ENCODE data around the gene PPFIBP2. TPM values are rescaled to one million over a fixed set of nuclear protein-coding genes. Genes with fewer than 3 reads are reported as not detected.

PPFIBP2 gene
- total and polyA plus RNA-seq, 2 of the 13 experiments (the other 11 are each of a cell fraction or from before 2014, with no cell fraction given): 15.0 to 52.5 TPM

DNA sequence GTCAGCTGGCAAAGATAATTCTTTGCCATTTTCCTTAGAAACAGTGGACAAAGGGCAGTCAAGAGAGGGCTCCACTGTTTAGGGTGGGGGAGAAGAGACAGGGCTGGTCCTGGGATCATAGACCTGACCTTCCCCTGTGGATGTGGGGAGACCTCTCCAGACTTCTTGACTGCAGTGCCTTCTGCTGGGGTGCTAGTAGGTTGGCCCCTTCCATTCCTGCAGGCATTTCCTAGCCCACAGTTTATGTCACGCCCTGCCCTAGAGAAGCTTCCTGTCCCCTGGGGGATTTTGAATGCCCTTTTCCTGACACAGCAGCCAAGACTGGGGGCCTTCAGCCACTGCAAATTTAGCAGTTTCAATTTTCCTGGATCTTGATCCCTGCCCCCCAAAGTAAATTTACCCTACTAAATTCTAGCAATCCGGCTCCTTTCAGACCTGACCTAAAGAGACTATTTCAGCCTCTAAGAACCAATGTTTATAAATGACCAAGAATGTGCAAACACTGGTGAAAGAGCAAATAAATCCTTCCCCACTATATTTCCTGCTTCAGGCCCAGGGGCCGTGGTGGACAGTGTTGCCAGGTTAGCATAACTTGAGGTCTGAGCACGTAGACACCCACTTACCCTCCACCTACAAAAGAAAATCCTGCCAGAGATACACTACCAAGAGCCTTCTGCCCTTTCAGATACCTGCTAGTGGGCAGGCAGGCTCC lies 58.4 kb downstream of the PPFIBP2 start (continued):
- no peak; the same call in 1 of the 2 replicates for TF ChIP-seq ZNF782 (CRISPR knock-in tag; IDR thresholded peaks at IDR 0.05; ENCODE audit: borderline replicate concordance)
- TF ChIP-seq TBX2 (CRISPR knock-in tag; IDR thresholded peaks at IDR 0.05; ENCODE audit: borderline replicate concordance): peak; percentile 78; the same call in 1 of the 2 replicates
- no peak for TF ChIP-seq NFE2L1 (CRISPR knock-in tag; IDR thresholded peaks at IDR 0.05; ENCODE audit: borderline replicate concordance)
- TF ChIP-seq NRL (CRISPR knock-in tag; IDR thresholded peaks at IDR 0.05; ENCODE audit: borderline replicate concordance): no peak
- no peak for TF ChIP-seq RBFOX2 (IDR thresholded peaks at IDR 0.05; ENCODE audit: low read depth, low read length)
- TF ChIP-seq, protein P1, sequence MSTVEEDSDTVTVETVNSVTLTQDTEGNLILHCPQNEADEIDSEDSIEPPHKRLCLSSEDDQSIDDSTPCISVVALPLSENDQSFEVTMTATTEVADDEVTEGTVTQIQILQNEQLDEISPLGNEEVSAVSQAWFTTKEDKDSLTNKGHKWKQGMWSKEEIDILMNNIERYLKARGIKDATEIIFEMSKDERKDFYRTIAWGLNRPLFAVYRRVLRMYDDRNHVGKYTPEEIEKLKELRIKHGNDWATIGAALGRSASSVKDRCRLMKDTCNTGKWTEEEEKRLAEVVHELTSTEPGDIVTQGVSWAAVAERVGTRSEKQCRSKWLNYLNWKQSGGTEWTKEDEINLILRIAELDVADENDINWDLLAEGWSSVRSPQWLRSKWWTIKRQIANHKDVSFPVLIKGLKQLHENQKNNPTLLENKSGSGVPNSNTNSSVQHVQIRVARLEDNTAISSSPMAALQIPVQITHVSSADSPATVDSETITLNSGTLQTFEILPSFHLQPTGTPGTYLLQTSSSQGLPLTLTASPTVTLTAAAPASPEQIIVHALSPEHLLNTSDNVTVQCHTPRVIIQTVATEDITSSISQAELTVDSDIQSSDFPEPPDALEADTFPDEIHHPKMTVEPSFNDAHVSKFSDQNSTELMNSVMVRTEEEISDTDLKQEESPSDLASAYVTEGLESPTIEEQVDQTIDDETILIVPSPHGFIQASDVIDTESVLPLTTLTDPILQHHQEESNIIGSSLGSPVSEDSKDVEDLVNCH (CRISPR knock-in tag; IDR thresholded peaks at IDR 0.05): no peak
- TF ChIP-seq TCF7L2 (IDR thresholded peaks at IDR 0.05; ENCODE audit: low read depth, low read length): no peak
- TF ChIP-seq, protein P2, sequence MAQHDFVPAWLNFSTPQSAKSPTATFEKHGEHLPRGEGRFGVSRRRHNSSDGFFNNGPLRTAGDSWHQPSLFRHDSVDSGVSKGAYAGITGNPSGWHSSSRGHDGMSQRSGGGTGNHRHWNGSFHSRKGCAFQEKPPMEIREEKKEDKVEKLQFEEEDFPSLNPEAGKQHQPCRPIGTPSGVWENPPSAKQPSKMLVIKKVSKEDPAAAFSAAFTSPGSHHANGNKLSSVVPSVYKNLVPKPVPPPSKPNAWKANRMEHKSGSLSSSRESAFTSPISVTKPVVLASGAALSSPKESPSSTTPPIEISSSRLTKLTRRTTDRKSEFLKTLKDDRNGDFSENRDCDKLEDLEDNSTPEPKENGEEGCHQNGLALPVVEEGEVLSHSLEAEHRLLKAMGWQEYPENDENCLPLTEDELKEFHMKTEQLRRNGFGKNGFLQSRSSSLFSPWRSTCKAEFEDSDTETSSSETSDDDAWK (CRISPR knock-in tag; IDR thresholded peaks at IDR 0.05): no peak
- no peak for TF ChIP-seq ZSCAN30 (CRISPR knock-in tag; IDR thresholded peaks at IDR 0.05)
- no peak for TF ChIP-seq ZBTB1 (CRISPR knock-in tag; IDR thresholded peaks at IDR 0.05; ENCODE audit: borderline replicate concordance)
- no peak for TF ChIP-seq NBN (conservative IDR thresholded peaks at IDR 0.05)
- TF ChIP-seq, protein P3, sequence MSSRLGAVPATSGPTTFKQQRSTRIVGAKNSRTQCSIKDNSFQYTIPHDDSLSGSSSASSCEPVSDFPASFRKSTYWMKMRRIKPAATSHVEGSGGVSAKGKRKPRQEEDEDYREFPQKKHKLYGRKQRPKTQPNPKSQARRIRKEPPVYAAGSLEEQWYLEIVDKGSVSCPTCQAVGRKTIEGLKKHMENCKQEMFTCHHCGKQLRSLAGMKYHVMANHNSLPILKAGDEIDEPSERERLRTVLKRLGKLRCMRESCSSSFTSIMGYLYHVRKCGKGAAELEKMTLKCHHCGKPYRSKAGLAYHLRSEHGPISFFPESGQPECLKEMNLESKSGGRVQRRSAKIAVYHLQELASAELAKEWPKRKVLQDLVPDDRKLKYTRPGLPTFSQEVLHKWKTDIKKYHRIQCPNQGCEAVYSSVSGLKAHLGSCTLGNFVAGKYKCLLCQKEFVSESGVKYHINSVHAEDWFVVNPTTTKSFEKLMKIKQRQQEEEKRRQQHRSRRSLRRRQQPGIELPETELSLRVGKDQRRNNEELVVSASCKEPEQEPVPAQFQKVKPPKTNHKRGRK (CRISPR knock-in tag; IDR thresholded peaks at IDR 0.05): no peak
- no peak for TF ChIP-seq PAWR (CRISPR knock-in tag; IDR thresholded peaks at IDR 0.05; ENCODE audit: borderline replicate concordance)
- no peak for TF ChIP-seq ZNF234 (CRISPR knock-in tag; conservative IDR thresholded peaks at IDR 0.05)
- TF ChIP-seq, protein P4, sequence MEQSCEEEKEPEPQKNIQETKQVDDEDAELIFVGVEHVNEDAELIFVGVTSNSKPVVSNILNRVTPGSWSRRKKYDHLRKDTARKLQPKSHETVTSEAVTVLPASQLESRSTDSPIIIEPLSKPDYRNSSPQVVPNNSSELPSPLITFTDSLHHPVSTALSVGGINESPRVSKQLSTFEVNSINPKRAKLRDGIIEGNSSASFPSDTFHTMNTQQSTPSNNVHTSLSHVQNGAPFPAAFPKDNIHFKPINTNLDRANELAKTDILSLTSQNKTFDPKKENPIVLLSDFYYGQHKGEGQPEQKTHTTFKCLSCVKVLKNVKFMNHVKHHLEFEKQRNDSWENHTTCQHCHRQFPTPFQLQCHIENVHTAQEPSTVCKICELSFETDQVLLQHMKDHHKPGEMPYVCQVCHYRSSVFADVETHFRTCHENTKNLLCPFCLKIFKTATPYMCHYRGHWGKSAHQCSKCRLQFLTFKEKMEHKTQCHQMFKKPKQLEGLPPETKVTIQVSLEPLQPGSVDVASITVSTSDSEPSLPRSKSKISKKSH (CRISPR knock-in tag; IDR thresholded peaks at IDR 0.05; ENCODE audit: borderline replicate concordance): no peak
- TF ChIP-seq ARHGAP35 (CRISPR knock-in tag; IDR thresholded peaks at IDR 0.05; ENCODE audit: borderline replicate concordance): 0 out of 2 replicates have a peak, but pooled peaks have one; percentile 41
- TF ChIP-seq TBX3 (IDR thresholded peaks at IDR 0.05; ENCODE audit: borderline replicate concordance): peak; percentile 23; the same call in 1 of the 2 replicates
- TF ChIP-seq CBX1 (IDR thresholded peaks at IDR 0.05; ENCODE audit: low read depth): no peak
- TF ChIP-seq, protein P5, sequence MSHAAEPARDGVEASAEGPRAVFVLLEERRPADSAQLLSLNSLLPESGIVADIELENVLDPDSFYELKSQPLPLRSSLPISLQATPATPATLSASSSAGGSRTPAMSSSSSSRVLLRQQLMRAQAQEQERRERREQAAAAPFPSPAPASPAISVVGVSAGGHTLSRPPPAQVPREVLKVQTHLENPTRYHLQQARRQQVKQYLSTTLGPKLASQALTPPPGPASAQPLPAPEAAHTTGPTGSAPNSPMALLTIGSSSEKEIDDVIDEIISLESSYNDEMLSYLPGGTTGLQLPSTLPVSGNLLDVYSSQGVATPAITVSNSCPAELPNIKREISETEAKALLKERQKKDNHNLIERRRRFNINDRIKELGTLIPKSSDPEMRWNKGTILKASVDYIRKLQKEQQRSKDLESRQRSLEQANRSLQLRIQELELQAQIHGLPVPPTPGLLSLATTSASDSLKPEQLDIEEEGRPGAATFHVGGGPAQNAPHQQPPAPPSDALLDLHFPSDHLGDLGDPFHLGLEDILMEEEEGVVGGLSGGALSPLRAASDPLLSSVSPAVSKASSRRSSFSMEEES (CRISPR knock-in tag; IDR thresholded peaks at IDR 0.05): no peak
- no peak for TF ChIP-seq BRCA1 (CRISPR knock-in tag; IDR thresholded peaks at IDR 0.05)
- TF ChIP-seq ZSCAN9 (CRISPR knock-in tag; IDR thresholded peaks at IDR 0.05; ENCODE audit: borderline replicate concordance): no peak
- no peak for TF ChIP-seq TP53 (CRISPR knock-in tag; conservative IDR thresholded peaks at IDR 0.05)
